Natural killer cell (primary cell): Measurements from ENCODE around the gene ARID3B. TPM values are rescaled to one million over a fixed set of nuclear protein-coding genes. Genes with fewer than 3 reads are reported as not detected.

Experiments
- ATAC-seq, 3 donors: fragments of 150-1000 bp in 2 of 3; fragments of 200-7000 bp in 1 of 3; cut with Tn5 transposase; 1 replicate in 1 of 3; 2 replicates in 2 of 3; pipeline ENCODE4 v1.10.0; 2021; ENCODE audit warnings: mild to moderate bottlenecking in 2 of 3, moderate library complexity in 2 of 3
- DNase-seq, 2 donors: peaks; one replicate each; pipeline versions ENCODE4 v3.0.0 to v3.0.0-alpha.2; 2013 to 2021; ENCODE audit warnings: mixed read lengths in 1 of 2
- H3K27ac ChIP-seq: one replicate; pipeline ENCODE4 v1.5.1; 2013; ENCODE audit warnings: mild to moderate bottlenecking, low read length
- H3K27me3 ChIP-seq: one replicate; pipeline ENCODE4 v1.6.1; 2013; ENCODE audit warnings: low read length; ENCODE audit not compliant: control insufficient read depth, insufficient read depth
- H3K36me3 ChIP-seq: one replicate; pipeline ENCODE4 v1.6.1; 2013; ENCODE audit warnings: low read length; ENCODE audit not compliant: control insufficient read depth, insufficient read depth
- H3K4me1 ChIP-seq: one replicate; pipeline ENCODE4 v1.6.1; 2013; ENCODE audit warnings: low read length; ENCODE audit not compliant: control insufficient read depth, insufficient read depth
- H3K4me3 ChIP-seq: one replicate; pipeline ENCODE4 v1.5.1; 2013; ENCODE audit warnings: low read length
- H3K9me3 ChIP-seq: one replicate; pipeline ENCODE4 v1.6.1; 2013; ENCODE audit warnings: low read length; ENCODE audit not compliant: control insufficient read depth, insufficient read depth
- H3K27ac Mint-ChIP-seq, 2 donors: one replicate each; pipeline ENCODE4 v1.8.0; 2022; ENCODE audit warnings: mild to moderate bottlenecking in 2 of 2, mixed read lengths in 2 of 2, moderate library complexity in 1 of 2
- H3K27me3 Mint-ChIP-seq, 2 donors: one replicate each; pipeline ENCODE4 v1.8.0; 2022; ENCODE audit warnings: low read depth in 2 of 2, mixed read lengths in 2 of 2
- H3K36me3 Mint-ChIP-seq: one replicate; pipeline ENCODE4 v1.8.0; 2022; ENCODE audit warnings: mixed read lengths
- H3K4me1 Mint-ChIP-seq, 2 donors: one replicate each; pipeline ENCODE4 v1.8.0; 2022; ENCODE audit warnings: mixed read lengths in 2 of 2
- H3K4me3 Mint-ChIP-seq: one replicate; pipeline ENCODE4 v1.8.0; 2022; ENCODE audit warnings: mild to moderate bottlenecking, moderate library complexity, mixed read lengths
- H3K9me3 Mint-ChIP-seq, 2 donors: one replicate each; pipeline ENCODE4 v1.8.0; 2022; ENCODE audit warnings: mixed read lengths in 2 of 2
- WGBS: methylation state at CpG from one replicate; pipeline ENCODE4 v1.1.7; 2013; ENCODE audit warnings: missing lambda C conversion rate; ENCODE audit not compliant: insufficient coverage; 5-methylcytosine and 5-hydroxymethylcytosine counted together
- intact Hi-C: fragments of 100-400 bp; cut with micrococcal nuclease; formaldehyde crosslinking; loops from one replicate; pipeline ENCODE4 v1.14.2; 2022
- total RNA-seq, 4 donors: library from RNA; stranded (reverse); fragments of 120-200 nt in 1 of 4; gene quantifications; one replicate each; pipeline versions ENCODE4 v1.2.3 to v1.2.4, GENCODE V29; 2013 to 2022
- TF ChIP-seq, protein P1 (sequence below): fragments of 200-600 bp; IDR thresholded peaks from one replicate; pipeline ENCODE4 v1.8.0; 2022; ENCODE audit warnings: antibody characterized with exemption

The ARID3B gene
- total RNA-seq, 3 donors from 2014 or later (not counting 1 experiment from before 2014, with no cell fraction given): 56.4 to 59.2 (median 58.3) TPM

GRCh38 chr15:74555192-74555591 is 14.2 kb downstream of the ARID3B start:
- Mint-ChIP-seq H3K27ac (no peak overlapping the region), H3K27me3 (no peaks in the 10 kb centered on the region), H3K9me3 (no peaks in the 10 kb centered on the region), H3K4me1 (peaks cover 40 to 43% of the 10 kb centered on the region in 2 donors), H3K36me3 (no peaks in the 10 kb centered on the region), H3K4me3 (no peak overlapping the region)
- no peaks in the 10 kb centered on the region for H3K27me3 ChIP-seq
- H3K27ac ChIP-seq: no peak overlapping the region
- intact Hi-C loops: no loop called here
- H3K9me3 ChIP-seq: no peaks in the 10 kb centered on the region
- peaks cover 24% of the 10 kb centered on the region for H3K36me3 ChIP-seq
- 85% methylated on average over 4 of the region's 4 CpGs for WGBS
- TF ChIP-seq, protein P1, sequence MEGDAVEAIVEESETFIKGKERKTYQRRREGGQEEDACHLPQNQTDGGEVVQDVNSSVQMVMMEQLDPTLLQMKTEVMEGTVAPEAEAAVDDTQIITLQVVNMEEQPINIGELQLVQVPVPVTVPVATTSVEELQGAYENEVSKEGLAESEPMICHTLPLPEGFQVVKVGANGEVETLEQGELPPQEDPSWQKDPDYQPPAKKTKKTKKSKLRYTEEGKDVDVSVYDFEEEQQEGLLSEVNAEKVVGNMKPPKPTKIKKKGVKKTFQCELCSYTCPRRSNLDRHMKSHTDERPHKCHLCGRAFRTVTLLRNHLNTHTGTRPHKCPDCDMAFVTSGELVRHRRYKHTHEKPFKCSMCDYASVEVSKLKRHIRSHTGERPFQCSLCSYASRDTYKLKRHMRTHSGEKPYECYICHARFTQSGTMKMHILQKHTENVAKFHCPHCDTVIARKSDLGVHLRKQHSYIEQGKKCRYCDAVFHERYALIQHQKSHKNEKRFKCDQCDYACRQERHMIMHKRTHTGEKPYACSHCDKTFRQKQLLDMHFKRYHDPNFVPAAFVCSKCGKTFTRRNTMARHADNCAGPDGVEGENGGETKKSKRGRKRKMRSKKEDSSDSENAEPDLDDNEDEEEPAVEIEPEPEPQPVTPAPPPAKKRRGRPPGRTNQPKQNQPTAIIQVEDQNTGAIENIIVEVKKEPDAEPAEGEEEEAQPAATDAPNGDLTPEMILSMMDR: no peak
- DNase-seq: no peak
- no peak overlapping the region for H3K4me3 ChIP-seq
- H3K4me1 ChIP-seq: peaks cover 5% of the 10 kb centered on the region
- no peak for ATAC-seq

- intact Hi-C loops: no loop called here
- Mint-ChIP-seq H3K4me3 (no peak overlapping the region), H3K4me1 (peaks cover 28 to 30% of the 10 kb centered on the region in 2 donors), H3K9me3 (no peaks in the 10 kb centered on the region), H3K27me3 (no peaks in the 10 kb centered on the region), H3K27ac (peak overlapping the region; percentile 19 to 70), H3K36me3 (peaks cover 2% of the 10 kb centered on the region)
- DNase-seq: no peak
- no peaks in the 10 kb centered on the region for H3K27me3 ChIP-seq
- no peak overlapping the region for H3K4me3 ChIP-seq
- H3K4me1 ChIP-seq: peaks cover 5% of the 10 kb centered on the region
- H3K9me3 ChIP-seq: no peaks in the 10 kb centered on the region
- TF ChIP-seq, protein P1: no peak
- no peak for ATAC-seq
- H3K27ac ChIP-seq: no peak overlapping the region
- 94% methylated on average over 5 of the region's 5 CpGs for WGBS
- H3K36me3 ChIP-seq: peaks cover 19% of the 10 kb centered on the region
Observed at GRCh38 chr15:74558706-74559105, 17.7 kb downstream of the ARID3B start.

GRCh38 chr15:74563442-74563841 is 22.4 kb downstream of the ARID3B start:
- Mint-ChIP-seq H3K36me3 (peaks cover 7% of the 10 kb centered on the region), H3K27ac (peak overlapping the region in 1 of 2 donors; percentile 31)

More at GRCh38 chr15:74563442-74563841, 22.4 kb downstream of the ARID3B start:
- Histone ChIP-seq H3K27me3 (no peaks in the 10 kb centered on the region), H3K9me3 (no peaks in the 10 kb centered on the region), H3K27ac (no peak overlapping the region), H3K36me3 (peaks cover 23% of the 10 kb centered on the region), H3K4me1 (peaks cover 5% of the 10 kb centered on the region), H3K4me3 (no peak overlapping the region)
- DNase-seq (no peak), ATAC-seq (no peak)
- Mint-ChIP-seq H3K27me3 (no peaks in the 10 kb centered on the region), H3K9me3 (no peaks in the 10 kb centered on the region), H3K4me1 (peaks cover 53 to 55% of the 10 kb centered on the region in 2 donors), H3K4me3 (no peak overlapping the region)
- WGBS: 74% methylated on average over 3 of the region's 3 CpGs
- TF ChIP-seq, protein P1: no peak
- intact Hi-C loops: no loop called here
